ENCODE measurements around the gene AOPEP.

The AOPEP gene

DNA sequence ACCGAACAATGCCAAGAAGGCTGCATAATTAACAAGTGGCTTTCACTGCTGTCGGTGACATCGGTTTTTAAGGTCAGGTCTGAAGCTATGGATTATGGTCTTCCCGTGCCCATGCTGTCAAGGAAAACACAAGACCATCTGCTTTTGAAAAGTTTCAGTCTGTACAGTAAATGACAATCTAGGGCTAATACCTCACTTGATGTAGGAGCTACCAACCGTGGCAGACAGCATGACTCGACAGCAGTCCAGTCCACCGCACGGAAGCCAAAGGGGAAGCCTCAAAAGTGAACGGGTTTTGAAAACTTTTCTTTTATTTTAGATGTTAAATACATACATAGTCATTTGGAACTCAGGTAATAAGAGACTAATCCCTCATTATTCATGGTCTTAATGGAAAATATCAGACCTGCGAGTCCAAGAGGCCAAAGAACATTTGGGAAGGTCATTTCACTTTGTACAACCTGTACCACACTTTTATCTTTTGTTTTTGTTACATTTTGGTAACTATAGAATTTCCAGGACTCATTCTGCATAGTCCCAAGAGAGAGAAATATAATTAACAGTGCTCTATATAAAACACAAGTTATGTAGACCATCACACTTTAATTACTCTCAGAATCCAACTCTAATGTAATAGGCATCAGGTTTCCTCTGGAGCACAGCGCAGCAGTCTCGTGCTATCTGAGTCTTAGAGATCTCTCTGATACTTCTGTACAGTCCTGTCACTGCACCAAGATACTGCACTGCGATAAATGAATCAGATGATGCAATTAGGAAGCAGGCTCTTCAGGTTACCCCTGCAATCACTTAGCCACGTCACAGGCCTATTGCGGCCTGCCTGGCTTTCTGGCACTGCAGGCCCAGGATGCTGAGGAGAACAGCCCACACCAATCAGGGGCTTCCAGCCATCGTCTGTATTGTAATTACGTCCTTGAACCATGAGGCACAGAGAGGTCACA lies 406.1 kb downstream of the AOPEP start:
- no peak overlapping the region for H3K4me3 ChIP-seq (replicated peaks; ENCODE audit: low read depth, low read length)
- DNase-seq (ENCODE audit: extremely low read depth, low read depth): no peak
- TF ChIP-seq, protein P1, sequence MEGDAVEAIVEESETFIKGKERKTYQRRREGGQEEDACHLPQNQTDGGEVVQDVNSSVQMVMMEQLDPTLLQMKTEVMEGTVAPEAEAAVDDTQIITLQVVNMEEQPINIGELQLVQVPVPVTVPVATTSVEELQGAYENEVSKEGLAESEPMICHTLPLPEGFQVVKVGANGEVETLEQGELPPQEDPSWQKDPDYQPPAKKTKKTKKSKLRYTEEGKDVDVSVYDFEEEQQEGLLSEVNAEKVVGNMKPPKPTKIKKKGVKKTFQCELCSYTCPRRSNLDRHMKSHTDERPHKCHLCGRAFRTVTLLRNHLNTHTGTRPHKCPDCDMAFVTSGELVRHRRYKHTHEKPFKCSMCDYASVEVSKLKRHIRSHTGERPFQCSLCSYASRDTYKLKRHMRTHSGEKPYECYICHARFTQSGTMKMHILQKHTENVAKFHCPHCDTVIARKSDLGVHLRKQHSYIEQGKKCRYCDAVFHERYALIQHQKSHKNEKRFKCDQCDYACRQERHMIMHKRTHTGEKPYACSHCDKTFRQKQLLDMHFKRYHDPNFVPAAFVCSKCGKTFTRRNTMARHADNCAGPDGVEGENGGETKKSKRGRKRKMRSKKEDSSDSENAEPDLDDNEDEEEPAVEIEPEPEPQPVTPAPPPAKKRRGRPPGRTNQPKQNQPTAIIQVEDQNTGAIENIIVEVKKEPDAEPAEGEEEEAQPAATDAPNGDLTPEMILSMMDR (IDR thresholded peaks at IDR 0.05; ENCODE audit: low read depth, low read length, missing control alignments): no peak

DNA sequence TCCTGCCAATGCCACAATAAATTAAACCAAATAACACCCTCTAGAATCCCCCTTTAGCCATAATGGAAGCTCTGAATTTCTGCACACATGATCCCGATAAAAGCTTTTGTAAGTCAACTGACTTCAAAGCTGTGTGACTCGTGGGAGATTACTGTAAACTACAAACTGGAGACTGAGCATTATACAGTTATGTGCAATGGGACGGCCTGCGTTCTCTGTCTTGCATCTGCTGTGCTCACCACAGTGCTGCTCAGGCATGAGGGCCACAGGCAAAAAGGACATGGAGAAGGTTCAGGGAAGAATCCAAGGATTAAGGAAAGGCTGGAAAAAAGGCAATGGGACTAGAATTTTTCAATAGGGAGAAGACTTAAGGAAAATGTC lies 406.8 kb downstream of the AOPEP start:
- TF ChIP-seq, protein P1 (IDR thresholded peaks at IDR 0.05; ENCODE audit: low read depth, low read length, missing control alignments): no peak
- H3K4me3 ChIP-seq (replicated peaks; ENCODE audit: low read depth, low read length): no peak overlapping the region
- no peak for DNase-seq (ENCODE audit: extremely low read depth, low read depth)

DNA sequence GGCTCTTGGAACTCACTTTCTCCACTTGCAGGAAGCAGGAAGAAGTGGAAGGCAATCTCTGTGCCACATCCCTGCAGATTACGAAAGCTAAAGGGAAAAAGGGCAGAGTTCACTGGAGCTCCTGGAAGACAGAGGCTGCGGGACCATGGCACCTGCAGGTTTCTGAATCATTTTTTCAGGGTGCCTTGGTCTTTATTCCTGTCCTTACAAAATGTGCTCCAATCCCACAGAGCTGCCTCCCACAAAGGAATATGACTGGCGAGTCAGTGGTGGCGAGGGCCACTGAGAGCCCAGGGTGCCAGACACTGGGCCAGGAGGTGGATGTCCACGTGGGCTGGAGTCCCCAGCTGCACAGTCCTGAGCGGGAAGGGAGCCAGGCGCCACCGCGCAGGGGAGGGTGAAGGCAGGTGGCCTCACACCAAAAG lies 408.0 kb downstream of the AOPEP start:
- DNase-seq (ENCODE audit: extremely low read depth, low read depth): no peak
- TF ChIP-seq, protein P1 (IDR thresholded peaks at IDR 0.05; ENCODE audit: low read depth, low read length, missing control alignments): no peak

DNA sequence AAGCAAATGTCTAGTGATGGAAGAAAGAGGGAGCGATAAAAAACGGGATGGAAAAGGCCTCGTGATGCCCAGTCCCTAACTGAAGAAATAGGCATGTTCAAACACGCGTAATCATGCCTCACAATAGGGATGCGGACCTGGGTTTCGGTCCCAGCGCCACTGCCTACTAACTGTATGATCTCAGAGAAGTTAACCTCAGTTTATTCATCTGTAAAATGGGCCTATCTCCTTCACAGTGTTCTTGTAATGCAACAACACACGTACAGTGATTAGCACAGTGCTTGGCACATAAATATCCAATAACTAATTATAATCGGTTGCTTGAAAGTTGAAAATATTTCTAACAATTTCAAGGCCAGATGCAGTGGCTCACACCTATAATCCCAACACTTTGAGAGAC lies 409.3 kb downstream of the AOPEP start:
- DNase-seq (ENCODE audit: extremely low read depth, low read depth): no peak
- no peak overlapping the region for H3K4me3 ChIP-seq (replicated peaks; ENCODE audit: low read depth, low read length)
- TF ChIP-seq, protein P1 (IDR thresholded peaks at IDR 0.05; ENCODE audit: low read depth, low read length, missing control alignments): no peak

More for the DNA sequence above, 408.0 kb downstream of the AOPEP start:
- no peak overlapping the region for H3K4me3 ChIP-seq (replicated peaks; ENCODE audit: low read depth, low read length)

All from HFF-Myc (cell line).